NCI-H526 (cell line): ENCODE data around the gene PIK3R3.

ENCODE experiments used
- DNase-seq, 2 experiments: peaks; one replicate each; lab custom pipeline; 2025; lab: John Stamatoyannopoulos, UW

PIK3R3 gene

GRCh38 chr1:46157916-46158311, 25.5 kb upstream of the PIK3R3 start:
- no peak for DNase-seq

- DNase-seq = no peak
These were observed 21.3 kb upstream of the PIK3R3 start for GRCh38 chr1:46153732-46154131.

GRCh38 chr1:46153228-46153627, 20.8 kb upstream of the PIK3R3 start:
- DNase-seq = no peak

- no peak for DNase-seq
These were observed 19.6 kb upstream of the PIK3R3 start for GRCh38 chr1:46152016-46152415.

GRCh38 chr1:46150085-46150484, 17.7 kb upstream of the PIK3R3 start:
- no peak for DNase-seq

- DNase-seq = no peak
These were observed 15.9 kb upstream of the PIK3R3 start for GRCh38 chr1:46148318-46148717.

- DNase-seq = no peak
These were observed 5.5 kb upstream of the PIK3R3 start for GRCh38 chr1:46137916-46138315.

- DNase-seq = no peak
These were observed 4.3 kb upstream of the PIK3R3 start for GRCh38 chr1:46136711-46137110.

GRCh38 chr1:46134660-46135331, 2.4 kb upstream of the PIK3R3 start:
- no peak for DNase-seq

- peak in 1 of 2 experiments; percentile 35 for DNase-seq
These were observed 1.4 kb upstream of the PIK3R3 start for GRCh38 chr1:46133781-46134350.

GRCh38 chr1:46133181-46133658, 791 bp upstream of the PIK3R3 start:
- DNase-seq = peak; percentile 88 to 97

GRCh38 chr1:46131712-46132528, 509 bp downstream of the PIK3R3 start:
- DNase-seq = peak; percentile 80 to 81

GRCh38 chr1:46131093-46131492, 1.3 kb downstream of the PIK3R3 start:
- DNase-seq = peak in 1 of 2 experiments; percentile 49

GRCh38 chr1:46130606-46131005, 1.8 kb downstream of the PIK3R3 start:
- peak; percentile 31 to 44 for DNase-seq

- DNase-seq = peak in 1 of 2 experiments; percentile 18
These were observed 2.3 kb downstream of the PIK3R3 start for GRCh38 chr1:46130121-46130520.

GRCh38 chr1:46128344-46128743, 4.1 kb downstream of the PIK3R3 start:
- no peak for DNase-seq

GRCh38 chr1:46118856-46119255, 13.6 kb downstream of the PIK3R3 start:
- peak in 1 of 2 experiments; percentile 28 for DNase-seq

- DNase-seq = no peak
These were observed 14.5 kb downstream of the PIK3R3 start for GRCh38 chr1:46117810-46118494.

- no peak for DNase-seq
These were observed 17.4 kb downstream of the PIK3R3 start for GRCh38 chr1:46114925-46115603.

- DNase-seq = no peak
These were observed 18.5 kb downstream of the PIK3R3 start for GRCh38 chr1:46113948-46114347.

GRCh38 chr1:46112108-46112507, 20.3 kb downstream of the PIK3R3 start:
- no peak for DNase-seq

- no peak for DNase-seq
These were observed 21.9 kb downstream of the PIK3R3 start for GRCh38 chr1:46110521-46110920.
